DMS114 treated with DMSO at 0.1 percent for 48 hours (cell line): ENCODE results near the gene UBE2C.

Experiments used
- DNase-seq: peaks from one replicate; lab custom pipeline; 2025; ENCODE audit not compliant: unreplicated experiment; lab: John Stamatoyannopoulos, UW

The UBE2C gene

GRCh38 chr20:45857882-45858216, 45.4 kb downstream of the UBE2C start:
- DNase-seq = no peak

- no peak for DNase-seq
These were observed 47.5 kb downstream of the UBE2C start for GRCh38 chr20:45859916-45860315.

GRCh38 chr20:45860560-45861220, 48.2 kb downstream of the UBE2C start:
- DNase-seq = no peak

GRCh38 chr20:45861221-45862075, 49.0 kb downstream of the UBE2C start:
- no peak for DNase-seq

- DNase-seq = no peak
These were observed 51.4 kb downstream of the UBE2C start for GRCh38 chr20:45863543-45864470.

GRCh38 chr20:45866454-45866853, 54.0 kb downstream of the UBE2C start:
- no peak for DNase-seq
